HG03354 (cell line): ENCODE results near the gene HECW1.
A peak's percentile ranks its signal among the peaks of the same experiment; 100 is the strongest.

Source experiments
- ATAC-seq: cut with Tn5 transposase; IDR thresholded peaks from one replicate; pipeline ENCODE4 v1.9.1; 2021; ENCODE audit warnings: mild to moderate bottlenecking; ENCODE audit not compliant: unreplicated experiment, poor library complexity, severe bottlenecking

The HECW1 gene

GRCh38 chr7:43511769-43512515, 399.5 kb downstream of the HECW1 start:
- ATAC-seq = no peak

DNA sequence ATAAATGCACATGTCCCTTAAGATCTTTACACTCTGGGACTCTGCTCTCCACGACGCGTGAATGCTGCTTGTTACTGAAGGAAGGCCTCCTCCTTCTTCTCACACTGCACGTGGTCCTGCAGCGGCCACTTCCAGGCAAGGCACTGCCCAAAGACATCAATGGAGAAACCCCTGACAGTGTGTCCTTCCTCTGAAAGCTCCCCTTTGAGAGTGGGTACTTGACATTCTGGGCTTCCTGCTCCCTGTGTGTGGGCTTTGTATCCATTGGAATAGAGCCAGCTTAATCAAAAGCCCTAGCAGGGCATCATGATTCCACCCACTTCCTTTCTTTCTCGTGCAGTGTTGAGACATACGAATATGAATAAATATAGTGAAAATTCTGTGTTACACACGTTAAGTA, 400.8 kb downstream of the HECW1 start:
- ATAC-seq = no peak

- ATAC-seq = peak; percentile 74
Measured at GRCh38 chr7:43516581-43517342, 404.3 kb downstream of the HECW1 start.

GRCh38 chr7:43517464-43517863, 405.0 kb downstream of the HECW1 start:
- no peak for ATAC-seq

DNA sequence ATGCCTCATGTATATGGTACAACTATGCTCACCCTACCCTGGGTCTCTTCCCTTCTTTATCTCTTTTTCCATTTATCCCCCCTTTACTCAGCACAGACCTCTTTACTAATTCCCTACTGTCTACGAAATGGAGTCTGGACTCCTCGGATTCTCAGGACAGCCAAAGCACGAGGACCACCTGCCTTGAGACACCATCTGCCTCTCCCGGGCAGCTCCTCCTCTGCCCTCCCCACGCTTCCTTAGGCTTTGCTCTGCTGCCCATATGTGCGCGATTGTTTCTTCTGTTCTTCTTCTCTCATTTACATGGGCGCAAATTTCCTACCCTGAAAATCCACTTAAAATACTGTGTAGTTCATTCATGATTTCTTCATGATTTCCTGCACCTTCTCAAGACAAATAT, 407.8 kb downstream of the HECW1 start:
- ATAC-seq = no peak

DNA sequence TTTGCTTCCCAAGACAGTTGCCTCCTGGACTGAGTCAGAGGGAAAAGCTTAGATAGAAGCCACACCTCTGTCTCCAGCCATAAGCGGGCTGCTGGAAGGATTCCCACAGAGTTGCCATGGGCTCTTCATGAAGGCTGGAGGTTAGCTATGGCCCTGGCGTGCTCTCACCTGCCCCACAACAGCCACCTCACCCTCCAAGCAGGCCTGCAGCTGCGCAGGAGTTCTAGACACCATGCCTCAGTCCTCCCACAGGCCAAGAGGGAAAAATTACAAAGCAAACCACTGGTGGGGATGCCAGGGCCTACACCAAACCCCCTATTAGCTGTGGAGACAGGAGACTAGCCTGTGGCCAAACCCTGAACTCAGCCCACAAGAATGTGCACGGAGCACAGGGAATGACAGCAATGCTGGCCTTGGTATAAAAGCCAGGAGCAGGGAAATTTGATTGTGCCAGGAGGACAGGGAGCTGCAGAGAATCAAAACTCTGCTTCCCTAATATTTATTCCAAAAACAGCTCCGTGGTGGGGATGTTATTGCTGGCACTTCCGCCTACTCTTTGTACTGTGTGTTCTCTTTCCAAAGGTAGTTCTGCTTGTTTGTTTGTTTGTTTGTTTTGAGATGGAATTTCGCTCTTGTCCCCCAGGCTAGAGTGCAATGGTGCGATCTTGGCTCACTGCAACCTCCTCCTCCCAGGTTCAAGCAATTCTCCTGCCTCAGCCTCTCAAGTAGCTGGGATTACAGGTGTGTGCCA, 410.1 kb downstream of the HECW1 start:
- no peak for ATAC-seq

DNA sequence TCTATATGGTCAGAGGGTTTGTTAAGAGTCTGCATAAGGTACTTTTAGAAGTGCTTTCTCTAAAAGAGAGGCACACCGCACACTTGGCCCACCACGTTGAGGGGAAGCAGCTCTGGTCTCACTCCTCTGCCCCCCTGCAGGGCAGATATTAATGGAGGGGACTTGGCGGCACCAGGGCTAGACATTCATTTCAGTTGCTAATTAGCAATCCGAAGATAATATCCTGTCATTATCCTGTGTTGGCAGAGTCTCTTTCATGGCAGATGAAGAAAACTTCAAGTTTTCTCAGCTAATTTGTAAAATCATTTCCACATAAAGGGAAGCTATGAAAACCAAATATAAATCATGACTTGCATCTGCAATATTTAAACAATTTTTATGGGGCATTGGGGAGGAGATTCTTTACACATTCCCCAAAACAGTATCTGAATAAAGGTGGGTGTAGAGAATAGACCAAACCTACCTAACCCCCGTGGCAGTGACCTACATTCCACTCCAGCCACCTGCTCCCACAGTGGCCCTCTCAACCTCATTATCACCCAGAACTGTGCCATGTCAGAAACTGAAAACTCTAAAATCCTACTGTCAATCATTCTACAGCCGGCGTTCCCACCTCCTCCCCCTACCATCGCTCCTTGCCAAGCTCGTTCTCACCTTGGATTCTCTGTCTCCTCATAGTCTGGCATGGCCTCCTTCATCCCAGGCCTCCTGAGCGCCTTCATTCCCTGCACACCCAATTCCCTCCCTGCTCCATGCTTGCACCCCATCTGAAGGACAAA, 416.3 kb downstream of the HECW1 start:
- ATAC-seq = no peak

DNA sequence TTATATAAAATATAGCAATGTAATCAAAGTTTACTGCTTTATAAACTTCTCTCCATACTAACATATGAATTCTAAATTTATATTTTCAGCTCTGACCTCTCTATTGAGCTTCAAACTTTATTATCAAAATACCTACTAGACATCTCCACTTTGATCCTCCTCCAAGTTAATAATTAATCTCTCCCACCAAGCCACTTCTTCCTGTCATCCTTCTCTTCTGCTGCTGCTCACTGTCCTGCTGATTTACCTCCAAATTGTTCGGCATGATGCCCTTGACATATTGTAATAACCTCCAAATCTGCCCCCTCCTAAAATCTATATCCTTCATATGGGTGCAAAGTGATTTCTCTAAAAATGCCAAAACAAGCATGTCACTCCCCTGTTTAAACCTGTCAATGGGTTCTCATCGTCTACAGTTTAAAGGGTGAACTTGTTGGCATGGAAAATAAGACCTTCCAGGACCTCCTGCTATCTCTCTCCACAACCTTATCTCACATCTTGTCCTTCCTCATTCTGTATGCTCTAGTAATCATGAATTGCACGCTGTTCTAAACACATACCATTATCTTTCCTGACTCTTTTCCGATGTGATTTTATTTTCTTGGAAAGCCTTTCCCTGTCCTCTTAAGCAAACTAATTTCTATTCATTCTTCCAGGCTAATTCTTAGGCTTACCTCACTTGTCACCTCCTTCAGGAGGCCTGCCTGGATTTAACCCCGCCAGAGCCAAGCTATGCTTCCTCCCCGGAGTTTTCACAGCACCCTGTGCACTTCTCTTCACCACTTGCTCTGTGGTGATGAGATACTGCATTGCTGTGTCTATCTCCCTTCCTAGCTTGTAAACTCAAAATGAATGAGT, 418.3 kb downstream of the HECW1 start:
- no peak for ATAC-seq

DNA sequence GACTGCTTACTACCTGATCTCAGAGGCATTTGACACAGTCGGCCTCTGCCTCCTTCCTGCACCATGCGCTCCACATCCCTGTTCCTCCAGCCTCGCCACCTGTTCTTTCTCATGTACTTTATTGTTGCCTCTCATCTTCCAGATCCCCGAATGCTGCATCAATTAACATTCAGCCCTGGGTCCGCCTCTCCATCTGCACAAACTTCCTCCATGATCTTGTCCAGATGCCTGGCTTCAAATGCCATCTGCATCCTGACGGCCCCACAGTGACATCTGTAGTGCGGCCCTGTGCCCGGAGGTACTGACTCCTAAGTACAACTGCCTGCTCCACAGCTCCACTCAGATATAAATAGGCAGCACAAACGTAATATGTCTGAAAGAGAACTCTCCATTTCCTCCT, 419.3 kb downstream of the HECW1 start:
- ATAC-seq = no peak

GRCh38 chr7:43533801-43534479, 421.5 kb downstream of the HECW1 start:
- ATAC-seq = no peak

DNA sequence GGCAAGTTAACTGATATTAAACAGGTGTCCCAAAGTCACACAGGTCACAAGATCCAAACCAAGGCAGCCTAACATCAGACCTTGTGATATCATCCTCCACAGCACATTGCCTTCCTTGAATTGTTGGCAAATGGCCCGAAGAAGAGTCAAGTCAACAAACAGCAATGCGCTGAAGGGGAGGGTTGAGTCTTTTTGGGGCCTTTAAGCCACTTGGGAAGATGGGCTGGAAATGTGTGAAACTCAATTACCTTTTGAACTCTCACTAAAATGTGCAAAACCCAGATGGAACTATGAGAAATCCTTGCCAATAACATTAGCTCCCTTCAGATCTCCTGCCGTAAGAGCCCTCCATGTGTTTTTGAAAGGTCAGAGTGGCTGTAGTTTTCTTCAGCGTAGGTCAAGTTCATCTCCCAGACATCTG, 422.6 kb downstream of the HECW1 start:
- no peak for ATAC-seq

GRCh38 chr7:43535810-43536585, 423.6 kb downstream of the HECW1 start:
- no peak for ATAC-seq

GRCh38 chr7:43536773-43537172, 424.3 kb downstream of the HECW1 start:
- no peak for ATAC-seq

DNA sequence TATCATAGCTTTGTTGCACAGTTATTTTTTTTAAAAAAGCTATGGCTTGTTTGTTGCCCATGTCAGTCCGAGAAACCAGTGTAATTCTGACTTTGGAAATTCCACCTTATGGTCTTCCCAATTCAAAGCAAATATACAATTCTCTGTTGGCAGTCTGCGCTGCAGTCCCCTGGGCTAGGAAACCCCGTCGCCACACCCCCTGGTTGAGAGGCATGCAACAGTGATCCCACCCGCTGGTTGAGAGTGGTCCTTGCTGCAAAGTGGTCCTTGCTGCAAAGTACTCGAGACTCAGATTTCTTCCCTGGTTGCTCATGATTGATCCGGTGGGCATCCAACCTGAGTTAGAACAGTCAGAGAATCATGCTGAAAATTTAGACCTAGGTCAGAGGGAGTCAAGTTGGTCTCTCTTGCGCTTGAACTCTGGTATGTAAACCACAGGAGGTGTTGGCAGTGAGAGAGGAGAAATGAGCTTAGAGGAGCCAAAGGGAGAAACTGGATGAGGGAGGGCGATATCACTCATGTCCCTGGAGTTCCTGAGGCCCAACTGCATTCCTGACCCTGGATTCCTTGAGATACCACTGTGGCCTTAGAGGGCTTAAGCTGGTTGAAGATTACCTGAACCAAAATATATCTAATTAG, 425.4 kb downstream of the HECW1 start:
- no peak for ATAC-seq

- ATAC-seq = no peak
Measured at GRCh38 chr7:43538404-43538771, 425.9 kb downstream of the HECW1 start.

GRCh38 chr7:43540471-43540870, 428.0 kb downstream of the HECW1 start:
- ATAC-seq = no peak

DNA sequence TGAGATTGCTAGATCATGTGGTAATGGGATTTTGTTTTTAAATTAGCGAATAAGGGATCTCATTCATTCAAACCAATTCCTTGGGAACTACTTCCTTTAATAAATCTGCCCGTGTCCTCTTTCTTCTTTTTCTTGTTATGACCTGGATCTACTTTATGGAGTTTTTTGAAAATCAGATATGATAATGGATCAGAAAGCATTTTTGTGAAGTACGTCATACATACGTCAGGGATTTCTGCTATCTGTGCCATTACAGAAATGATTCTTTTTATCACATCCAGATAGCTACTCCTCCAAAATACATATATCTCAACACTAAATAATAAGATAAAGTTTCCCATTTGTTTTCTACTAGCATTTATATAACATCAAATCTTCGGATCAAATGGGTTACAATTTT, 430.3 kb downstream of the HECW1 start:
- no peak for ATAC-seq
